ENCODE data around the gene THSD4.

The THSD4 gene

DNA sequence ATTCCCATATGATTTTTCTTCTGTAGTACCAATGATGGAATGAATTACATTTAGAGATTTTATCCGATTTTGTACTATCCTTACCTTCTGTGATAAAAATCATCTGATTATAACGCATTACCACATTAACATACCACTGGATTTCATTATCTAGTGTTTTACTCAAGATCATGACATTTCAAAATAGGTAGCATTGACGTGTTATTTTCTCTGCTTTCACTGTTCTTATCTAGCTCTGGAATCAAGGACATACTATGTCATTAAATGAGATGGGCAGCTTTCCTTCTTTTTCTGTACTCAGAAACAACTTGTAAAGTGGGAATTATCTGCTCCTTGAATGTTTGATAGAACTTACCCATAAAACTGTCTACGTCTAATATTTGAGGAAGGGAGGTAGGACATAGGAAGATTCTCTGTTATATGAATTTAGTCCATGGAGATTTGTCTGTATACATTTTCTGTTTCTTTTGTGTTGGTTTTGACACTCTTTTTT, 511.4 kb downstream of the THSD4 start:
- no peak for DNase-seq (ENCODE audit: low read depth in 2 of 2)

DNA sequence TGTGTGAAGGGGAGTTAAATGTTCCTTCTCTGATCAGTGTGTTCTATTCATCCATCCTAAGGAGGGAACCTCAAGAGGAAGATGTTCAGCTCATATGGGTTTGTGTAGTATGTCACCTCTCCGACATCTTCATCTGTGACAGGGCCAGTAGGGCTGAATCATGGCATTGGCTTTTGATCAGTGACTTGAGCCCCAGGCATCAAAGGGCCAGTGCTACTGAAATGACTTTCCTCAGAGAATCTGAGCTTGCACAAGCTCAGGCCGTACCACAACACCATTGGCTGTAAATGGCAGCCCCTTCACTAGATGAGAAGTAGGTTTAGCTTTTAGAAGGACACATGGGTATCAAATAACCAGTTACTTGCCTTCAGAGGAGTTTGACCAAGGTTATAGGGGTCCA, 511.9 kb downstream of the THSD4 start:
- DNase-seq (ENCODE audit: low read depth in 2 of 2) = no peak

DNA sequence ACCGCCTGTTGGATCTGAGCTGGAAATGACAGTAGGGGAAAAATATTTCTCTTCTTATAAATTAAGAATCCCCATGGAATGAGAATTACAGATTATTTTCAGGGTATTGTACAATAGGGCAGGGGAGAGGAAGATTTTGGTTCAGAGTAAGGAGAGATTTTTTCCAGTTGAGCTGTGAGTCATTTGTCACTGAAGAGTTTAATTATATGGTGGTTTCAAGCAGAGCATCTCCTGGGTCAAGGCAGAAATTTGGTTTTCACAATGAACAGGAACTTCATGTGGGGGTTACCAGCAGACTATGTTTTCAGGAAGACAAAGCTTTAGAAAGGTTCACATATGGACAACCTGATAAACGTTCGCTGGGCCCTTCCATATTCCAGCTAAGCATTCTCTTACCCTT, 512.3 kb downstream of the THSD4 start:
- no peak for DNase-seq (ENCODE audit: low read depth in 2 of 2)

DNA sequence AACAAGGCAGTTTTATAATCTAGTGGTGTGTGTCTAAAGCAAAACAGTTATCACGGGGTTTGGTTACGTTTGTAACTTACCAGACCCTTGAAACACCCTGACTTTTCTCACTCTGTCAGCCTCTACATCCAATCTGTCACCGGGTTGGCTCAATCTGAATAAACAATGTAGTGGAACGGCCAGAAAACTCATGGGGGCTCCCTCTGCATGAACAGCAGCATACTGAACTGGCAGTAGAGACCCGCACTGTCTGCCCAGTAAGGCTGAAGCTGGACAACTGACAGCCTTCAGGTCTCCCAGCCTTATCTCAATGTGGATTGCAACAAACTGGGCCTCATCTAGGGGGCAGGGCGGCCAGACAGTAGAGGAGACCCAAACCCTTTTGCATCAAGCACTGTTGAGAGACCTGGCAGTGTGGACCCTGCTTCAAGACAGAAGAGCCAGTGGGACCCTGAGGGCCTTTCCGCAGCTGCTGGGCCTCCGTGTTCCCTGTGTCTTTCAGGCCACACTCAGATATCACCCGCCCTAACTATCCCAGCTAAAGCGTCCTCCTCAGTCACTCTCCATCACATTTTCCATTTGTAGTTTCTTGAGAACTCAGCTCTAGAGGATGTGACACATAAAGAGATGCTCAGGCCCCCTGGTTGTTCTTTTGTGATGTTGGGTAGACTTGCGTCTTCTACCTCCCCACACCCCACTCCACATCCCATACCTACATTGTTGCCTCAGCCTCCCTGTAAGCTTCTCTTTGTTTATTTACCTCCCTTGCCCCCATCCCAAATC, 513.9 kb downstream of the THSD4 start:
- DNase-seq (ENCODE audit: low read depth in 2 of 2) = no peak

DNA sequence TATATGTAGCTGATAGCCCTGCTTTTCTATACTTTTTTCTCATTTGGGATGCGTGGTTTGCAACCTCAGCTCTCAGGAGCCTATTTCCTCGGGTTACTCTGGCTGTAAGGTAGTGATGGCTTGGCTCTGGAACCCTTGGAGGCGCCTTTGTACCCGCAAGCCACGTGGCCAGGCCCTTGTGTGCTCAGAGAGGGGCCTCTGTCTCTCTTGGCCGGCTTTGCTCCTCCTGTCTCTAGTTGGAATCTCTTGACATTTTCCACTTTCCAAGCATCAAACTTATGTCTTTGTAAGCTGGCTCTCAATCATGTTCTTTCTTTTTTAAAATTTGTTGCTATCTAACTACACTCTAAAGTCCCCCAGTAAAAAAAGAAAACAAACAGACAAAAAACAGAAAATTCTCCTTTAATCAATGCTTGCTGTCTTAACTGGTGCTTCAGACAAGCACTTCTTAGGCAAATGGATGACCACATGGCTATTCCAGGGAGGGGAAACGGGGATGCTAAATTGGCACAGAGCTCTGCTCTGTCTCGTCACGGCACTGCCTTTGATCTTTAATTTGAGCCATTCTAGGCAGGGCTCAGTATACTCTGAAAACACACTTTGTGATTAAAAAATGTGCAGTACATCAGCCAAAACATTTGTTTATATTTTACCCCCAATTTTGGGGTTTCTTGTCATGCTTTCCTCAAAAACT, 514.7 kb downstream of the THSD4 start:
- no peak for DNase-seq (ENCODE audit: low read depth in 2 of 2)

GRCh38 chr15:71630475-71630809, 515.2 kb downstream of the THSD4 start:
- DNase-seq (ENCODE audit: low read depth in 2 of 2) = no peak

DNA sequence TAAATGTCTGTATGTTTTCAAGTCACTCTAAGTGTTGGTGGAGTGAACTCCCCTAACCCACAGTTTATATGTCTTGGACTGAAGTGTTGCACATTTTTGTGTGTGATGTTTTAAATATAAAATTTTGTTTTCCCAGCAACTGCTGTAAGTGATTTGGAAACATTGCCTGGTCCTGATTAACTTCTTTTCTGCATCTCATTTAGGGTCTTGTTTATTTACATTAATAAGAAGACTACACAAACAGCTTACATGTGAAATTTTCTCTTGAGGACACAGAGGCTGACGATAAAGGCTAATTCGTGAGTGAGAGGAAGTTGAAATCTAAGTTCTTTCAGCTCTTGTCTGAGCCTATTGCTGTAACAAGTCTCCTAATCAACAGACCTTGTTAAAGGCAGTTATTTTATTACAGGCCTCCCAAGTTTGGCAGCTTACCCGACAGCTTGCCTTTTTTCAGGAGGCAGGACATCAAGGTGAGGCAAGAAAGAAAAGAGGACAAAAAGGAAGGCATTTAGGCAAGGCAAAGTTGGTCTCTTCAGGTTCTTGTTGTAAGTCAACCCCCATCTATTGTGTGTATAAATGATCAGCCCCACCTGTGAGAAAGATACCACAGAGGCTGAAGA, 517.4 kb downstream of the THSD4 start:
- DNase-seq (ENCODE audit: low read depth in 2 of 2) = no peak

GRCh38 chr15:71634820-71635560, 519.7 kb downstream of the THSD4 start:
- no peak for DNase-seq (ENCODE audit: low read depth in 2 of 2)

- DNase-seq (ENCODE audit: low read depth in 2 of 2) = no peak
Observed at GRCh38 chr15:71635735-71636134, 520.5 kb downstream of the THSD4 start.

DNA sequence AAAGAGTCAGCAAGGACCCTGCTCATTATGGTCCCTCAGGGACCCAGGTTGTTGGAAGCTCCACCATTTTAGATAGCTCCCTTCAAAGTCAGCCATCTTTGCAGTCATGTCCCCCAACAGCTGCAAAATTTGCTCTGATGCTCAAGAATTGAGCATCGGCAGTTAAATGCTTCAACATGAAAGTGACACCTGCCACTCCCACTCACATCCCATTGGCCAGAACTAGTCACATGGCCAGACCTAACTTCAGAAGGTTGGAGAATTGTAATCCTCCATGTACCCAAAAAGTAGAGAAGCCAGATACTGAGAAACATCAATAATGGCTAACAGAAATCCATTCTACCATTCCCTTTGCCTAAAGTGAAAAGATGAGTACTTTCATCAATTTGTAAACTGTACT, 523.6 kb downstream of the THSD4 start:
- DNase-seq (ENCODE audit: low read depth in 2 of 2) = no peak

GRCh38 chr15:71639471-71639870, 524.2 kb downstream of the THSD4 start:
- no peak for DNase-seq (ENCODE audit: low read depth in 2 of 2)

DNA sequence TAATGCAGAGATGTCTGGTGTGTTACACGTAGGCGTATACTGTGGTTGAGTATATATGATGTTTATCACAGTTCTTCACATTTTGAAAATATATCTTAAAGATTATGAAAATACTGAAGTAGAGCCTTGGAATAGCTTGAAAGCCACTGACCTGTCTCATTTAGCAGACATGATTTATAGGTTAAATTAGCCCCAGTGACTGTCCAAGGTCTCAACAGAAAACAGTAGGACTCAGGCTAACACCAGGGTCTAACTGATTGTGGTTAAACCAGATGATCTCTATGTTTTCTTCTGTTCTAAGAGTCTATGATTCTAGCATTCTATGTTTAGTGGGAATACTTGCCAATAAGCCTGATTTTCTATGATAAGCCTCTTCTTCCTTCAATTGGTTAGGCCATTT, 528.6 kb downstream of the THSD4 start:
- no peak for DNase-seq (ENCODE audit: low read depth in 2 of 2)

- no peak for DNase-seq (ENCODE audit: low read depth in 2 of 2)
Observed at GRCh38 chr15:71646767-71647486, 531.7 kb downstream of the THSD4 start.

GRCh38 chr15:71647487-71647808, 532.2 kb downstream of the THSD4 start:
- DNase-seq (ENCODE audit: low read depth in 2 of 2) = no peak

- no peak for DNase-seq (ENCODE audit: low read depth in 2 of 2)
Observed at GRCh38 chr15:71648095-71648494, 532.8 kb downstream of the THSD4 start.

GRCh38 chr15:71649894-71650293, 534.6 kb downstream of the THSD4 start:
- no peak for DNase-seq (ENCODE audit: low read depth in 2 of 2)

- DNase-seq (ENCODE audit: low read depth in 2 of 2) = no peak
Observed at GRCh38 chr15:71650603-71651002, 535.3 kb downstream of the THSD4 start.

- DNase-seq (ENCODE audit: low read depth in 2 of 2) = no peak
Observed at GRCh38 chr15:71651750-71652186, 536.5 kb downstream of the THSD4 start.

GRCh38 chr15:71654042-71654719, 538.9 kb downstream of the THSD4 start:
- no peak for DNase-seq (ENCODE audit: low read depth in 2 of 2)

- no peak for DNase-seq (ENCODE audit: low read depth in 2 of 2)
Observed at GRCh38 chr15:71654720-71655174, 539.5 kb downstream of the THSD4 start.

GRCh38 chr15:71656425-71656824, 541.2 kb downstream of the THSD4 start:
- DNase-seq (ENCODE audit: low read depth in 2 of 2) = no peak
